ENCODE measurements around the gene RPA1. TPM values are rescaled to one million over a fixed set of nuclear protein-coding genes. Genes with fewer than 3 reads are reported as not detected.

Gene RPA1
- polyA plus RNA-seq, 1 experiment, result 67.9 TPM

- DNase-seq (ENCODE audit: low read depth), result no peak
- ChIA-PET POLR2A (no interaction called here), CTCF (interaction anchor here (1.0 kb wide), 1 partner anchor 11 kb away, joined by 3 read pairs; no protein-coding TSS in a partner anchor)
- Histone ChIP-seq H3K36me3 (ENCODE audit: control insufficient read depth, insufficient read depth, low read length) (no peaks in the 10 kb centered on the region), H3K27me3 (ENCODE audit: control insufficient read depth, insufficient read depth, low read length) (no peaks in the 10 kb centered on the region; the same call in 1 of the 2 replicates), H3K4me3 (ENCODE audit: low read depth, low read length) (no peak overlapping the region)
- no peak for TF ChIP-seq CTCF (IDR thresholded peaks at IDR 0.05; ENCODE audit: insufficient read depth, low read depth, low read length)
Observed at GRCh38 chr17:1942066-1942365, 112.2 kb downstream of the RPA1 start.

- ChIA-PET POLR2A (no interaction called here), CTCF (interaction anchor here (1.0 kb wide), 1 partner anchor 12 kb away, joined by 3 read pairs; no protein-coding TSS in a partner anchor)
- no peak overlapping the region for H3K4me3 ChIP-seq (ENCODE audit: low read depth, low read length)
- H3K36me3 ChIP-seq (ENCODE audit: control insufficient read depth, insufficient read depth, low read length), result no peaks in the 10 kb centered on the region
- DNase-seq (ENCODE audit: low read depth), result no peak
- no peaks in the 10 kb centered on the region; the same call in 1 of the 2 replicates for H3K27me3 ChIP-seq (ENCODE audit: control insufficient read depth, insufficient read depth, low read length)
- TF ChIP-seq CTCF (IDR thresholded peaks at IDR 0.05; ENCODE audit: insufficient read depth, low read depth, low read length), result no peak
Observed at GRCh38 chr17:1942666-1943435, 113.0 kb downstream of the RPA1 start.

GRCh38 chr17:1943436-1943831, 113.6 kb downstream of the RPA1 start:
- CTCF ChIA-PET, result no interaction called here
- Histone ChIP-seq H3K27me3 (ENCODE audit: control insufficient read depth, insufficient read depth, low read length) (no peaks in the 10 kb centered on the region; the same call in 1 of the 2 replicates), H3K36me3 (ENCODE audit: control insufficient read depth, insufficient read depth, low read length) (no peaks in the 10 kb centered on the region), H3K4me3 (ENCODE audit: low read depth, low read length) (no peak overlapping the region)
- DNase-seq (ENCODE audit: low read depth), result no peak
- POLR2A ChIA-PET, result no interaction called here
- no peak for TF ChIP-seq CTCF (IDR thresholded peaks at IDR 0.05; ENCODE audit: insufficient read depth, low read depth, low read length)

- no peak for DNase-seq (ENCODE audit: low read depth)
- POLR2A ChIA-PET, result no interaction called here
- CTCF ChIA-PET, result interaction anchor here (0.8 kb wide), 1 partner anchor 11 kb away, joined by 4 read pairs; no protein-coding TSS in a partner anchor
- H3K36me3 ChIP-seq (ENCODE audit: control insufficient read depth, insufficient read depth, low read length), result no peaks in the 10 kb centered on the region
- no peak for TF ChIP-seq CTCF (IDR thresholded peaks at IDR 0.05; ENCODE audit: insufficient read depth, low read depth, low read length)
- no peaks in the 10 kb centered on the region; the same call in 1 of the 2 replicates for H3K27me3 ChIP-seq (ENCODE audit: control insufficient read depth, insufficient read depth, low read length)
- no peak overlapping the region for H3K4me3 ChIP-seq (ENCODE audit: low read depth, low read length)
Observed at GRCh38 chr17:1945621-1946020, 115.8 kb downstream of the RPA1 start.

GRCh38 chr17:1946021-1946932, 116.5 kb downstream of the RPA1 start:
- no peak for DNase-seq (ENCODE audit: low read depth)
- no peaks in the 10 kb centered on the region for H3K27me3 ChIP-seq (ENCODE audit: control insufficient read depth, insufficient read depth, low read length)
- no peak overlapping the region for H3K4me3 ChIP-seq (ENCODE audit: low read depth, low read length)
- TF ChIP-seq CTCF (IDR thresholded peaks at IDR 0.05; ENCODE audit: insufficient read depth, low read depth, low read length), result no peak
- no peaks in the 10 kb centered on the region for H3K36me3 ChIP-seq (ENCODE audit: control insufficient read depth, insufficient read depth, low read length)
- POLR2A ChIA-PET, result no interaction called here
- CTCF ChIA-PET, result interaction anchor here (0.8 kb wide), 1 partner anchor 10 kb away, joined by 4 read pairs; no protein-coding TSS in a partner anchor

All from BJ (cell line).